Large intestine (tissue), 12 donors: ENCODE results near the gene MRPS34. TPM values are rescaled to one million over a fixed set of nuclear protein-coding genes. Genes with fewer than 3 reads are reported as not detected.

Experiments
- DNase-seq, 2 donors: peaks; one replicate each; pipeline versions ENCODE4 v3.0.0 to v3.0.0-alpha.2; 2013
- H3K27ac ChIP-seq: one replicate; pipeline ENCODE4 v1.5.1; 2013; ENCODE audit warnings: low read length
- H3K27me3 ChIP-seq: 2 replicates; pipeline ENCODE4 v1.6.1; 2013; ENCODE audit warnings: low read length; ENCODE audit not compliant: control insufficient read depth, insufficient read depth
- H3K36me3 ChIP-seq: 2 replicates; pipeline ENCODE4 v1.6.1; 2013; ENCODE audit warnings: low read length; ENCODE audit not compliant: control insufficient read depth, insufficient read depth
- H3K4me1 ChIP-seq: one replicate; pipeline ENCODE4 v1.6.1; 2013; ENCODE audit warnings: low read length; ENCODE audit not compliant: control insufficient read depth, insufficient read depth
- H3K4me3 ChIP-seq: one replicate; pipeline ENCODE4 v1.5.1; 2013; ENCODE audit warnings: low read length
- H3K9me3 ChIP-seq: one replicate; pipeline ENCODE4 v1.6.1; 2013; ENCODE audit warnings: mild to moderate bottlenecking, low read depth, low read length, moderate library complexity; ENCODE audit not compliant: control insufficient read depth
- WGBS: methylation state at CpG from one replicate; pipeline ENCODE4 v1.1.5; 2013; ENCODE audit warnings: low lambda C conversion rate; ENCODE audit not compliant: insufficient coverage; 5-methylcytosine and 5-hydroxymethylcytosine counted together
- long read RNA-seq, 11 donors: transcript quantifications; one replicate each; lab custom pipeline, GENCODE V29; 2026
- polyA plus RNA-seq: library from polyadenylated mRNA; unstranded; fragments of 120-200 nt; gene quantifications from one replicate; pipeline ENCODE4 v1.2.1, GENCODE V29; 2013

MRPS34 gene
- polyA plus RNA-seq, result 82.8 TPM
- long read RNA-seq, donor 1, transcript MRPS34-203 (2 exons, 713 nt), result minor isoform, 8 of 45 reads
- long read RNA-seq, donor 1, transcript MRPS34-202 (3 exons, 1,024 nt), result major isoform, 35 of 45 reads
- long read RNA-seq, donor 1, partial matches to known transcripts, result 0 of 45 reads
- long read RNA-seq, donor 1, other reads (novel, unspliced or antisense), result 0 of 45 reads
- long read RNA-seq, donor 2, transcript MRPS34-201 (3 exons, 1,040 nt), result minor isoform, 5 of 83 reads
- long read RNA-seq, donor 2, transcript MRPS34-202 (3 exons, 1,024 nt), result major isoform, 72 of 83 reads
- long read RNA-seq, donor 2, partial matches to known transcripts, result 5 of 83 reads
- long read RNA-seq, donor 2, other reads (novel, unspliced or antisense), result 0 of 83 reads
- long read RNA-seq, donor 3, result 0 reads
- long read RNA-seq, donor 4, transcript MRPS34-202 (3 exons, 1,024 nt), result major isoform, 11 of 12 reads
- long read RNA-seq, donor 4, partial matches to known transcripts, result 0 of 12 reads
- long read RNA-seq, donor 4, other reads (novel, unspliced or antisense), result 0 of 12 reads
- long read RNA-seq, donor 5, transcript MRPS34-202 (3 exons, 1,024 nt), result major isoform, 26 of 42 reads
- long read RNA-seq, donor 5, partial matches to known transcripts, result 9 of 42 reads
- long read RNA-seq, donor 5, other reads (novel, unspliced or antisense), result 6 of 42 reads
- long read RNA-seq, donor 6, transcript MRPS34-202 (3 exons, 1,024 nt), result major isoform, 46 of 47 reads
- long read RNA-seq, donor 6, partial matches to known transcripts, result 0 of 47 reads
- long read RNA-seq, donor 6, other reads (novel, unspliced or antisense), result 0 of 47 reads
- long read RNA-seq, donor 7, transcript MRPS34-202 (3 exons, 1,024 nt), result major isoform, 40 of 48 reads
- long read RNA-seq, donor 7, transcript MRPS34-203 (2 exons, 713 nt), result minor isoform, 5 of 48 reads
- long read RNA-seq, donor 7, partial matches to known transcripts, result 0 of 48 reads
- long read RNA-seq, donor 7, other reads (novel, unspliced or antisense), result 0 of 48 reads
- long read RNA-seq, donor 8, transcript MRPS34-203 (2 exons, 713 nt), result minor isoform, 7 of 97 reads
- long read RNA-seq, donor 8, transcript MRPS34-202 (3 exons, 1,024 nt), result major isoform, 89 of 97 reads
- long read RNA-seq, donor 8, partial matches to known transcripts, result 0 of 97 reads
- long read RNA-seq, donor 8, other reads (novel, unspliced or antisense), result 0 of 97 reads
- long read RNA-seq, donor 9, transcript MRPS34-202 (3 exons, 1,024 nt), result major isoform, 70 of 90 reads
- long read RNA-seq, donor 9, transcript MRPS34-203 (2 exons, 713 nt), result minor isoform, 14 of 90 reads
- long read RNA-seq, donor 9, transcript MRPS34-201 (3 exons, 1,040 nt), result minor isoform, 6 of 90 reads
- long read RNA-seq, donor 9, partial matches to known transcripts, result 0 of 90 reads
- long read RNA-seq, donor 9, other reads (novel, unspliced or antisense), result 0 of 90 reads
- long read RNA-seq, donor 10, transcript MRPS34-202 (3 exons, 1,024 nt), result major isoform, 92 of 119 reads
- long read RNA-seq, donor 10, transcript MRPS34-203 (2 exons, 713 nt), result minor isoform, 23 of 119 reads
- long read RNA-seq, donor 10, partial matches to known transcripts, result 0 of 119 reads
- long read RNA-seq, donor 10, other reads (novel, unspliced or antisense), result 0 of 119 reads
- long read RNA-seq, donor 11, transcript MRPS34-201 (3 exons, 1,040 nt), result minor isoform, 5 of 44 reads
- long read RNA-seq, donor 11, transcript MRPS34-202 (3 exons, 1,024 nt), result major isoform, 36 of 44 reads
- long read RNA-seq, donor 11, partial matches to known transcripts, result 0 of 44 reads
- long read RNA-seq, donor 11, other reads (novel, unspliced or antisense), result 0 of 44 reads

DNA sequence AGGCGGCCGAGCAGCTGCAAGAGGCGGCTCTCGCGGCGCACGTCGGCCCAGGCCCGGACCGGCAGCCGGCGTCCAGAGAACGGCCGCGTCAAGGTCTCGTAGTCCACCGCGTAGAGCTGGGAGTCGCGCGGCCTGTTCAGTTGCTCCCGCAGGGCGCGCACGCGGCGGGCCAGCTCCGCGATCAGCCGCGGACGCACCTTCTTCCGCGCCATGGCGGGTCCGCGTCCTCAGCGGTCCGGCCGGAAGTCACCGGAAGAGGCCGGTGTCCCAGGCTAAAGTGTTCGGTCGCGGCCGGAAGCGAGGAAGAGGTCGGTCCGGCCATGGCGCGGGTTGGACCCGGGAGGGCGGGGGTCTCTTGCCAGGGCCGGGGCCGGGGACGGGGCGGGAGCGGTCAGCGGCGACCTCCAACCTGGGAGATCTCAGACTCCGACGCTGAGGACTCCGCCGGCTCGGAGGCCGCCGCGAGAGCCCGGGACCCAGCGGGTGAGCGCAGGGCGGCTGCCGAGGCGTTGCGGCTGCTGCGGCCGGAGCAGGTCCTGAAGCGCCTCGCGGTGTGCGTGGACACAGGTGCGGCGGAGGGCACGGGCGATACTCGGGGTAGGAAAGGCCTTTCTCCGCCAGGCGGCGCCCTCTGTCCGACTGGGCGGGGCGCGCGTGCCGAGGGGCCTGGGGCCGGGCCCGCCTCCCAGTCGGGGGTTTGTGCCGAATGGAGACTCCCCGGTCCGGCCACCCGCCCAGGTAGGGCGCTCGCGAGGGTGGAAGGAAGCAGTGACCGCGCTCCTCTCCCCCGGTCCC lies at the start of gene MRPS34:
Gene MRPS34, minus strand, starts transcription at position 227 of the 795 bp plus-strand sequence. Its CDS starts 15 bp downstream, at position 212.
- Histone ChIP-seq H3K9me3 (peaks cover 10% of the 10 kb centered on the region), H3K27ac (peak within 1 kb of the TSS; percentile 69), H3K4me1 (peaks cover 28% of the 10 kb centered on the region), H3K4me3 (peak within 1 kb of the TSS; percentile 86), H3K36me3 (peaks cover 55% of the 10 kb centered on the region), H3K27me3 (no peaks in the 10 kb centered on the region)
- WGBS, result no CpG with 5 or more reads among the region's 108 CpGs
- DNase-seq, result peak; percentile 77 to 87

DNA sequence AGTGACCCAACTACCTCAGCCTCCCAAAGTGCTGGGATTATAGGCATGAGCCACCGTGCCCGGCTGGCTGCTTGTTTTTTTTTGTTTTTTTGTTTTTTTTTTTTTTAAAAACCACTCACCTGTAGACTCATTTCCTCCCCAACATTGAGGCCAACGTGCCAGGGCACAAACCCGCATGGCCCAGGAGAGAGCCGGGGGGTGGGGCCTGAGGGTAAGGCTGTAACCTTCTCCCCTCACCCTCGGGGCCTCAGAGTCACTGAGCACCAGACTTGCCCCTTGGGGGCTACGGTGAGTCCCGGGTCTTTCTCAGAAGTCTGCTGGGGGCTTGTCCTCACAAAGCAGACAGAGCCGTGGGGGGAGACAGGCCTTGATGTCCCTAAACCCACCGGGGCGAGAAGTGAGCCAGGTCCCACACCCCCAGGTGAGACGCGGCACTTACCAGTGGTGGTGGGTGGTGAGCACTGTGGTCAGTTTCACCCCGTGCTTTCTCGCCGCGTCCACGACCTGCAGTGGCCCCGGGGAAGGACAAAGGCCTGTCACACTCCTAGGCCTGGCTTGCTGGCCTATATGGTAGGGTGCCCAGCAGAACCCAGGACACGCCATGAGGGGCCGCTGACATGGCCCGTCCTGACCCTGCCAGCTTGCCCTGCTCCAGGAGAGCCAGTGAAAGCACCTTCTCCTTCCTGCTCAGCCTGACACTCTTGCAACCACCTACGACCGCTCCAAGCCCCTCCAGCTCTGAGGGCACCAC lies 49.1 kb upstream of the MRPS34 start:
- Histone ChIP-seq H3K9me3 (no peaks in the 10 kb centered on the region), H3K27ac (no peak overlapping the region), H3K4me3 (no peak overlapping the region), H3K27me3 (no peaks in the 10 kb centered on the region), H3K4me1 (peaks cover 11% of the 10 kb centered on the region), H3K36me3 (peaks cover 55% of the 10 kb centered on the region)
- DNase-seq, result no peak
- no CpG with 5 or more reads among the region's 24 CpGs for WGBS

DNA sequence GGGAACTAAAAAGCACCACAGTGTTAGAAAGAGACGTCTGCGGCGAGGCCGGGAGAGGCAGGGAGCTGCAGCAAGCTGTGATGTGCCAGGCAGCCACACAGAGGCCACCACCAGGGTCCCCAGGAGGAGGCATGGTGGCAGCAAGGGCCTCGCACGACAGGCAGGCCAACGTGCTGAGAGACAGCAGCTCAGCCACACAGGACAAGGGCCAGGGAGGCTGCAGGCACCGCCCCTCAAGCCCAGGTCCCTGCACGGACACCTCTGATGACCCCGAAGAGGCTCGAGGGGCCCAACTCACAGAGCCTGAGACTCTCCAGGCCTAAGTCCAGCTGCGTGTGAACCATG lies 48.0 kb upstream of the MRPS34 start:
- peaks cover 65% of the 10 kb centered on the region for H3K36me3 ChIP-seq
- no peaks in the 10 kb centered on the region for H3K27me3 ChIP-seq
- no CpG with 5 or more reads among the region's 12 CpGs for WGBS
- H3K9me3 ChIP-seq, result no peaks in the 10 kb centered on the region
- peaks cover 11% of the 10 kb centered on the region for H3K4me1 ChIP-seq
- no peak for DNase-seq
- H3K4me3 ChIP-seq, result no peak overlapping the region
- H3K27ac ChIP-seq, result no peak overlapping the region

DNA sequence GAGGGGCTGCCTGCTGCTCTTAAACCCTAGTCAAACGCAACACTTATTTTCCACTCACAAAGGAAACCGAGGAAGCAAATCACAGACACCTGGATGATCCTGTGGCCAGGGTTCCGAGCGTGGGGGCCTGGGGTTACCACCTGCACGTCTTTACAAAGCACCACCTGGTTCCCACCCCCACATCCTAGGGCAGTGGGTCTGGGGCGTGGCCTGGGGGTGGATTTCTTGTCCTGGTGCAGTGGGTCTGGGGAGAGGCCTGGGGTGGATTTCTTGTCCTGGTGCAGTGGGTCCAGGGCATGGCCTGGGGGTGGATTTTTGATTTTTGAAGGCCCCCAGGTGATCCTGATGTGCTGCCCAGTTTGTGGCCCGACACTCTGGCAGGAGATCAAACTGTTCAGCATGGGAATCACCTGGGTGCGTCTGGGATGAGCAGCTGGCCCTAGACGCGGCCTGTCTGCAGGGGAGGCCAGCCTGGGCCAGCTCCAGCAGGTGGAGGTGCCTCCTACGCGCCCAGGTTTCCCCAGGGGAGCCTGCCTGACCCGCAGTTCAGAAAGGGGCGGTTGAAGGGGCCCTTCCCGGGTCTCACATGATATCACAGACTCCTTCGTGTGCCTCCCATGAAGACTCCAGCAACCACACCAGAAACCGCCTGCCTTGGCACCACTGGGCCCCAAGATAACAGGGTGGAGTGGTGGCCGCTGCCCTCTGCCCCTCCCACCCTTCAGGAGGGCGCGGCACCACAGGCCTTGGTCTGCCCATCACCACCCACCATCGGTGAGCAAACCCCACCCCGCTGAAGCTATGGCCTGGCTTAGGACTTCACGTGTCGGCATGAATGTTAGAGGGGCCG lies 47.4 kb upstream of the MRPS34 start:
- Histone ChIP-seq H3K4me3 (no peak overlapping the region), H3K27me3 (no peaks in the 10 kb centered on the region), H3K27ac (no peak overlapping the region), H3K9me3 (no peaks in the 10 kb centered on the region), H3K36me3 (peaks cover 68% of the 10 kb centered on the region), H3K4me1 (peaks cover 8% of the 10 kb centered on the region)
- no CpG with 5 or more reads among the region's 25 CpGs for WGBS
- DNase-seq, result no peak

DNA sequence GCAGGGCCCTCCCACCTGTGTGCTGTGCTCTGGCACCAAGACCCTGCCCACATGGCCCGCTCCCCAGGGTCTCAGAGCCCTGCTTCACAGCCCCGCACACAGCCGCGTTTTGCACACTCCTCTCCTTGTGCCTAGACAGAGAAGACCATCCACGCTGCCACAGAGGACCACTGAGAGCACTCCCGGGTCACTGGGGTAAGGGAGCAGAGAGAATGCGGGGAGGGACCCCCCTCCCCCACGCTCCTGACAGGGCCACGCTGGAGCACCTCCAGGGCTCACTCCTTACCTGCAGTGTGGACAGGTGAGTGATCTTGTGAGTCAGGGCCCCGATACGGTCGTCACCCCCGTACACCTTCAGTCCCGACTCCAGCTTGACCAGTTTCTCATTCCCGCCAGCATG lies 46.7 kb upstream of the MRPS34 start:
- no peak for DNase-seq
- WGBS, result no CpG with 5 or more reads among the region's 15 CpGs
- Histone ChIP-seq H3K4me1 (peaks cover 5% of the 10 kb centered on the region), H3K27me3 (no peaks in the 10 kb centered on the region), H3K4me3 (no peak overlapping the region), H3K9me3 (no peaks in the 10 kb centered on the region), H3K27ac (no peak overlapping the region), H3K36me3 (peaks cover 71% of the 10 kb centered on the region)

DNA sequence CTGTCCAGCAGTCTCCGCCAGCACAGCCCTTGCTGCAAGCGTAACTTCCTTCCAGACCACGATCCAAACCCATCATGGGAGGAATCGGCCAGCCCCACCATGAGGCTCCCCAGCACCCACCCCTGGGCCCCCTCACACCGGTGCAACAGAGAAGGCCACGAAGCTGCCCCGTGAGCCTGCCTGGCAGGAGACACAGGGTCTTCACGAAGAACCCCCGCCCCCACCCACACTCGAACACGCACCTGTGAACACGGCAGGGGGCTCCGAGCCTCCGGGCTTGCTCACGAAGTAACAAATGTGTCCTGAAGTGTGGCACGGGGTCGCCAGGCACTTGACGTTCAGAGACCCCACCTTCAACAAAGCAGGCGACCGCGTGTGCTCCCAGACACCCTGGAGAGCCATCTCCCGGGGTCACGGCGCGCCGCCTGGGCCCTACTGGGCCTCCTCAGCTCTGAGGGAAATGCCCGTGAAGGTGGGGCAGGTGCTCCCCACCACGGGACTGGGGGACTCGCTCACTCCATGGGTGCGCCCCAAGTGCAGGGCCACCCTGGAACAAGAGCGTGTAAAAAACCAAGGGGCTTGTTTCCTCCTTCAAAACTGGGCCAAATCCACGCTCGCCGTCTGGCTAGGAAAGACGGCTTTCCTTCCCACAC lies 46.1 kb upstream of the MRPS34 start:
- H3K27me3 ChIP-seq, result no peaks in the 10 kb centered on the region
- H3K36me3 ChIP-seq, result peaks cover 71% of the 10 kb centered on the region
- no CpG with 5 or more reads among the region's 35 CpGs for WGBS
- no peaks in the 10 kb centered on the region for H3K9me3 ChIP-seq
- no peak for DNase-seq
- H3K4me3 ChIP-seq, result no peak overlapping the region
- no peak overlapping the region for H3K27ac ChIP-seq
- H3K4me1 ChIP-seq, result no peaks in the 10 kb centered on the region

DNA sequence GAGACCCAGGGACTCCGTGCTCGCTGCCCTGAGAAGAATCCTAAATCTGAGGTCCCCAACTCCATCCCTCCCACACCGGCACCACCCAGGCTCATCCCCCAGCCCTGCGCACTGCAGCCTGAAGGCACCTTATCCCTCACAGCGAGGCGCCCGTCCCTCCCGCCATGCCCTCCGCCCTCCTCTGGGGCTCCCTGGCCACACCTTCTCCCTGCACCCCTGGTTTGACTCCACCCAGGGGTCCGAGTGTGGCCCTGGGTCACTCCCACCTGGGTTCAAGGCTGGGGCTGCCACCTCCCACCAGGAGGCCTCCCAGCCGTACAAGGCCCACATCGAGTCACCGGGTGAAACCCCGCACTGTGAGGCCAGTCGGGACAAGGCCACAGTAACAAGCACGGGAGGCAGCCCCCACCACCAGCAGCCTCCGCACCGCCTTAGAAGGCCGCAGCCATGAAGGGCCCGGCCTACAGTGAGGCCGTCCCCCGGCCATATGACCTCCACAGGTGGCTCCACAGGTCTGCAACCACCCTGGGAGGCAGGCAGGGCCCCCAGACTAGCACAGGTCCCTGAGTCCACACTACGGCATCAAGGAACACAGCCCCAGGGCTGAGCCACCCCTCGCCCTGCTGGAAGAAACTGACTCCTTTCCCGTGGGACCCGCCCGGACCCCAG lies 45.4 kb upstream of the MRPS34 start:
- no peaks in the 10 kb centered on the region for H3K27me3 ChIP-seq
- H3K36me3 ChIP-seq, result peaks cover 75% of the 10 kb centered on the region
- no CpG with 5 or more reads among the region's 27 CpGs for WGBS

More for the DNA sequence above, 45.4 kb upstream of the MRPS34 start:
- DNase-seq, result no peak
- H3K27ac ChIP-seq, result no peak overlapping the region
- no peaks in the 10 kb centered on the region for H3K9me3 ChIP-seq
- H3K4me3 ChIP-seq, result no peak overlapping the region
- H3K4me1 ChIP-seq, result no peaks in the 10 kb centered on the region
